A673 (cell line): Measurements from ENCODE around the gene KCNQ1. TPM values are rescaled to one million over a fixed set of nuclear protein-coding genes. Genes with fewer than 3 reads are reported as not detected.

ENCODE experiments used
- BruUV-seq: library from RNA; stranded (reverse); fragments of 400-500 nt; replicated peaks from 2 replicates; lab custom pipeline; 2021; lab: Mats Ljungman, UMichigan
- CTCF ChIA-PET: fragments of 300-600 bp; sonication (Branson Sonifier 250); formaldehyde crosslinking; loops from one replicate; lab custom pipeline; 2022; ENCODE audit warnings: antibody characterized with exemption; lab: Charles Lee
- POLR2A ChIA-PET: fragments of 300-600 bp; sonication (Branson Sonifier 250); formaldehyde crosslinking; loops from one replicate; lab custom pipeline; 2022; ENCODE audit warnings: antibody characterized with exemption; ENCODE audit not compliant: low non-redundant PET; lab: Charles Lee
- DNase-seq: peaks from one replicate; pipeline ENCODE4 v3.0.0-alpha.2; 2015; ENCODE audit warnings: low spot score
- H3K27ac ChIP-seq: fragments of 200-600 bp; sonication (generic); 2 replicates; pipeline ENCODE4 v1.5.1; 2016; ENCODE audit warnings: mixed run types, low read depth, mild to moderate bottlenecking, mixed read lengths, antibody characterized with exemption, low read length; ENCODE audit not compliant: poor library complexity, severe bottlenecking
- H3K27me3 ChIP-seq: fragments of 200-600 bp; sonication (generic); replicated peaks from 2 replicates; pipeline ENCODE4 v1.6.1; 2017; ENCODE audit warnings: mixed run types, low read depth, mild to moderate bottlenecking, mixed read lengths, antibody characterized with exemption, low read length; ENCODE audit not compliant: insufficient read depth, poor library complexity
- H3K36me3 ChIP-seq: fragments of 200-600 bp; sonication (generic); 2 replicates; pipeline ENCODE4 v1.6.1; 2016; ENCODE audit warnings: mixed run types, mild to moderate bottlenecking, mixed read lengths, antibody characterized with exemption, low read length; ENCODE audit not compliant: insufficient read depth, poor library complexity, severe bottlenecking
- H3K4me1 ChIP-seq: fragments of 200-600 bp; sonication (generic); 2 replicates; pipeline ENCODE4 v1.6.1; 2017; ENCODE audit warnings: mixed run types, mild to moderate bottlenecking, mixed read lengths, antibody characterized with exemption, low read length; ENCODE audit not compliant: insufficient read depth, poor library complexity, severe bottlenecking
- H3K4me3 ChIP-seq: fragments of 200-600 bp; sonication (generic); 2 replicates; pipeline ENCODE4 v1.5.1; 2016; ENCODE audit warnings: low read depth, mixed run types, mild to moderate bottlenecking, mixed read lengths, low read length; ENCODE audit not compliant: poor library complexity, severe bottlenecking
- H3K9me3 ChIP-seq: fragments of 200-600 bp; sonication (generic); 2 replicates; pipeline ENCODE4 v1.6.1; 2016; ENCODE audit warnings: mixed run types, low read depth, mild to moderate bottlenecking, mixed read lengths, antibody characterized with exemption, low read length; ENCODE audit not compliant: poor library complexity, severe bottlenecking
- CTCF ChIP-seq: fragments of 300-800, 200-600 bp; sonication (generic); conservative IDR thresholded peaks from 2 replicates; pipeline ENCODE4 v1.5.1; 2017; ENCODE audit warnings: low read depth, mild to moderate bottlenecking, antibody characterized with exemption, low read length, moderate library complexity, mixed read lengths
- EZH2 ChIP-seq: fragments of 200-600 bp; sonication (generic); IDR thresholded peaks from 2 replicates; pipeline ENCODE4 v1.6.1; 2017; ENCODE audit warnings: borderline replicate concordance, low read depth, mild to moderate bottlenecking, mixed read lengths, antibody characterized with exemption, low read length; ENCODE audit not compliant: poor library complexity, severe bottlenecking
- intact Hi-C: fragments of 100-400 bp; cut with micrococcal nuclease; formaldehyde crosslinking; loops from one replicate; pipeline ENCODE4 v1.10.0; 2022; ENCODE audit not compliant: unreplicated experiment
- total RNA-seq: library from RNA; stranded (reverse); gene quantifications from 2 replicates; pipeline ENCODE4 v1.2.3, GENCODE V29; 2021

Gene KCNQ1
- total RNA-seq, 1 experiment from 2014 or later, result not detected

- Histone ChIP-seq H3K4me3 (no peak overlapping the region), H3K4me1 (peaks cover 8% of the 10 kb centered on the region), H3K27me3 (peaks cover 30% of the 10 kb centered on the region), H3K9me3 (peaks cover 3% of the 10 kb centered on the region), H3K36me3 (no peaks in the 10 kb centered on the region), H3K27ac (no peak overlapping the region)
- ChIA-PET CTCF (no interaction called here), POLR2A (no interaction called here)
- DNase-seq, result no peak
- TF ChIP-seq CTCF (no peak), EZH2 (no peak)
- no TSS peak for BruUV-seq
- intact Hi-C loops, result no loop called here
Measured at GRCh38 chr11:2809854-2810253, 365.0 kb downstream of the KCNQ1 start.

- BruUV-seq, result no TSS peak
- CTCF ChIA-PET, result no interaction called here
- Histone ChIP-seq H3K27ac (no peak overlapping the region), H3K4me3 (no peak overlapping the region), H3K4me1 (peaks cover 8% of the 10 kb centered on the region), H3K36me3 (no peaks in the 10 kb centered on the region), H3K27me3 (peaks cover 30% of the 10 kb centered on the region), H3K9me3 (peaks cover 3% of the 10 kb centered on the region)
- POLR2A ChIA-PET, result no interaction called here
- TF ChIP-seq CTCF (no peak), EZH2 (no peak)
- intact Hi-C loops, result no loop called here
- no peak for DNase-seq
Measured at GRCh38 chr11:2810411-2811205, 365.8 kb downstream of the KCNQ1 start.

GRCh38 chr11:2811206-2812091, 366.6 kb downstream of the KCNQ1 start:
- DNase-seq, result no peak
- intact Hi-C loops, result no loop called here
- CTCF ChIA-PET, result no interaction called here
- Histone ChIP-seq H3K27me3 (peaks cover 22% of the 10 kb centered on the region), H3K36me3 (no peaks in the 10 kb centered on the region), H3K4me3 (no peak overlapping the region), H3K4me1 (peaks cover 8% of the 10 kb centered on the region), H3K9me3 (peaks cover 3% of the 10 kb centered on the region), H3K27ac (no peak overlapping the region)
- TF ChIP-seq EZH2 (no peak), CTCF (no peak)
- POLR2A ChIA-PET, result no interaction called here
- no TSS peak for BruUV-seq
